ENCODE results near the gene KSR2. TPM values are rescaled to one million over a fixed set of nuclear protein-coding genes. Genes with fewer than 3 reads are reported as not detected.

KSR2 gene
- total RNA-seq, 1 experiment from 2014 or later = 0.15 TPM

DNA sequence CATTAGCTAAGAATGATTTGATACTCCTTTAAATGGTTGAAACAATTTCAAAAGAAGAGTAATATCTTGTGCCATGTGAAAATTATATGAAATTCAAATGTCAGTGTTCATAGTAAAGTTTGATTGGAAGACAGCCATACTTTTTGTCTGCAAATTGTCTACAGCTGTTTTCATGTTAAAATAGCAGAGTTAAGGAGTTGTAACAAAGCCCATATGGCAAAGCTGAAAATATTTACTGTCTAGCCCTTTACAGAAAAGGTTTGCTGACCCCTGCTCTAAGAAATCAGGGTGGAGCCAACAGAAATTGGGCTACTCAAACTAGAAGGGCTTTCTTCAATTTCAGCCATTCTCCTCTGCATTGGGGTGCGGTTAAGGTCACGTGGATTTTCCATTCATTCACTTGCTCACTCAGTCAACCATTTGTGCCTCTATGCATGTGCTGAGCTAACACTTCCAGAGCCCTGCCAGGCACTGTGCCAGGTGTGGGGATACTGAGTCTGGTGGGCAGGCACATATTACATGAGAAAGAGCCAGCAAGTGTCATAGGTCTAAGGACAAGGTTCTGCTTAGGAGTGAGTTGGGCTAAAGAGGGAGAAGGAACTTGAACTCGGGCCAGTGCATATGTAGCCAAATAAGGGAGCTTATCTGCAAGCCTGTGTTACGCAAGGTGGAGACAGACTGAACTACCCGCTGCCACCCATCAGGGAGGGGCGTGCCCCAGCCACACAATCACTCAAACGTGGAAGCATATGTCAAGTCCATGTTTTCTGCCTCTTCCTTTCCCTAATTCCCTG lies 467.5 kb downstream of the KSR2 start:
- Histone ChIP-seq H3K4me3 (ENCODE audit: low read depth in 2 of 2, low read length in 2 of 2) (no peak overlapping the region), H3K4me1 (ENCODE audit: control insufficient read depth, insufficient read depth, low read length) (peaks cover 3% of the 10 kb centered on the region; the same call in 1 of the 2 replicates), H3K27ac (ENCODE audit: low read length) (no peak overlapping the region), H3K27me3 (ENCODE audit: control insufficient read depth, insufficient read depth, low read length) (no peaks in the 10 kb centered on the region), H3K36me3 (ENCODE audit: control insufficient read depth, insufficient read depth, low read length) (no peaks in the 10 kb centered on the region), H3K9me3 (ENCODE audit: control insufficient read depth, insufficient read depth, low read depth, low read length) (no peaks in the 10 kb centered on the region)
- no TSS peak for BruUV-seq (replicated peaks)
- DNase-seq (ENCODE audit: low read depth, low spot score) (no peak), ATAC-seq (no peak)
- CTCF ChIA-PET = interaction anchor here (0.6 kb wide), 1 partner anchor 138 kb away, joined by 3 read pairs; no protein-coding TSS in a partner anchor
- TF ChIP-seq, protein P1, sequence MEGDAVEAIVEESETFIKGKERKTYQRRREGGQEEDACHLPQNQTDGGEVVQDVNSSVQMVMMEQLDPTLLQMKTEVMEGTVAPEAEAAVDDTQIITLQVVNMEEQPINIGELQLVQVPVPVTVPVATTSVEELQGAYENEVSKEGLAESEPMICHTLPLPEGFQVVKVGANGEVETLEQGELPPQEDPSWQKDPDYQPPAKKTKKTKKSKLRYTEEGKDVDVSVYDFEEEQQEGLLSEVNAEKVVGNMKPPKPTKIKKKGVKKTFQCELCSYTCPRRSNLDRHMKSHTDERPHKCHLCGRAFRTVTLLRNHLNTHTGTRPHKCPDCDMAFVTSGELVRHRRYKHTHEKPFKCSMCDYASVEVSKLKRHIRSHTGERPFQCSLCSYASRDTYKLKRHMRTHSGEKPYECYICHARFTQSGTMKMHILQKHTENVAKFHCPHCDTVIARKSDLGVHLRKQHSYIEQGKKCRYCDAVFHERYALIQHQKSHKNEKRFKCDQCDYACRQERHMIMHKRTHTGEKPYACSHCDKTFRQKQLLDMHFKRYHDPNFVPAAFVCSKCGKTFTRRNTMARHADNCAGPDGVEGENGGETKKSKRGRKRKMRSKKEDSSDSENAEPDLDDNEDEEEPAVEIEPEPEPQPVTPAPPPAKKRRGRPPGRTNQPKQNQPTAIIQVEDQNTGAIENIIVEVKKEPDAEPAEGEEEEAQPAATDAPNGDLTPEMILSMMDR (IDR thresholded peaks at IDR 0.05) = no peak
- TF ChIP-seq SIN3A (IDR thresholded peaks at IDR 0.05; ENCODE audit: borderline replicate concordance, insufficient read depth, low read depth, low read length) (no peak), POLR2AphosphoS5 (IDR thresholded peaks at IDR 0.05; ENCODE audit: low read depth, low read length) (no peak)
- in situ Hi-C loops (cut with HindIII; ENCODE audit: low pct_unique_long_range_greater_than_20kb, low sequenced_read_pairs) = no loop called here
- POLR2A ChIA-PET = no interaction called here
- intact Hi-C loops (cut with micrococcal nuclease; ENCODE audit: unreplicated experiment) = no loop called here

DNA sequence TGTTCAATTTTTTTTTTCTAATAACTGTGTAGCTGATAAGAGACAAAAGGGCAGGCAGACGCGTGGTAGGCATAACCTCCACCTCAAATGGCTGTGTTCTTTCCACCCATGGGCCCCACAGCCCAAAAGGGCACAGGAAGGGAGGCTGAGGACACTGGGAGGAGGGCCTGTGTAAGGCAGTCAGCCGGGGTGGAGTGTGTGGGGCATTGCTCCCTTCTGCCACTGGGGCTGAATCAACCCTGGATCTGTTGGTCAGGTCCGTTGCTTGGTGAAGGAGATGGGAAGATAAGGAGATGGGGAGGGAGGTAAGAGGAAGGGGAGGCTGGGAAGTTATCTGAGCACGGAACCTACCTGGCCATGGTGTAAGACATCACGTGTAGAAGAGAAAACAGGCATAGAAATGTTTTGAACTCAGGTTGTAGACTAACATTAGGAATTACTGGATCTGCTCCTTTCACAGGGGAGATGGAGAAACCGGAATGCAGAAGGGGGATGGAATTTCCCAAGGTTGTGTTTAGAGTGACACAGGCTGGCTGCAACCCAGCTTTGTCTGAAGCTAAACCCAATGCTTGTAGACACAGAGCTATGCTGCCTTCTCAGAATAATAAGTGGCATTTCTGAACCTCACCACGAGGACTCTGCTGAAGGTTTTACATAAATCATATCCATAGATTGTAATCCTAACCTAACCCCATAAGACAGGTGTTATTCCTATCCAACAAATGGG lies 468.9 kb downstream of the KSR2 start:
- intact Hi-C loops (cut with micrococcal nuclease; ENCODE audit: unreplicated experiment) = no loop called here
- ATAC-seq (no peak; the same call in 1 of the 2 replicates), DNase-seq (ENCODE audit: low read depth, low spot score) (no peak)
- in situ Hi-C loops (cut with HindIII; ENCODE audit: low pct_unique_long_range_greater_than_20kb, low sequenced_read_pairs) = no loop called here
- POLR2A ChIA-PET = no interaction called here
- Histone ChIP-seq H3K27ac (ENCODE audit: low read length) (no peak overlapping the region), H3K36me3 (ENCODE audit: control insufficient read depth, insufficient read depth, low read length) (no peaks in the 10 kb centered on the region), H3K4me3 (ENCODE audit: low read depth in 2 of 2, low read length in 2 of 2) (no peak overlapping the region), H3K27me3 (ENCODE audit: control insufficient read depth, insufficient read depth, low read length) (no peaks in the 10 kb centered on the region), H3K4me1 (ENCODE audit: control insufficient read depth, insufficient read depth, low read length) (peaks cover 7% of the 10 kb centered on the region), H3K9me3 (ENCODE audit: control insufficient read depth, insufficient read depth, low read depth, low read length) (no peaks in the 10 kb centered on the region)
- CTCF ChIA-PET = interaction anchor here (0.6 kb wide), 1 partner anchor 136 kb away, joined by 3 read pairs; no protein-coding TSS in a partner anchor
- no peak for TF ChIP-seq TCF7L2 (IDR thresholded peaks at IDR 0.05; ENCODE audit: low read depth, low read length)
- TF ChIP-seq, protein P2, sequence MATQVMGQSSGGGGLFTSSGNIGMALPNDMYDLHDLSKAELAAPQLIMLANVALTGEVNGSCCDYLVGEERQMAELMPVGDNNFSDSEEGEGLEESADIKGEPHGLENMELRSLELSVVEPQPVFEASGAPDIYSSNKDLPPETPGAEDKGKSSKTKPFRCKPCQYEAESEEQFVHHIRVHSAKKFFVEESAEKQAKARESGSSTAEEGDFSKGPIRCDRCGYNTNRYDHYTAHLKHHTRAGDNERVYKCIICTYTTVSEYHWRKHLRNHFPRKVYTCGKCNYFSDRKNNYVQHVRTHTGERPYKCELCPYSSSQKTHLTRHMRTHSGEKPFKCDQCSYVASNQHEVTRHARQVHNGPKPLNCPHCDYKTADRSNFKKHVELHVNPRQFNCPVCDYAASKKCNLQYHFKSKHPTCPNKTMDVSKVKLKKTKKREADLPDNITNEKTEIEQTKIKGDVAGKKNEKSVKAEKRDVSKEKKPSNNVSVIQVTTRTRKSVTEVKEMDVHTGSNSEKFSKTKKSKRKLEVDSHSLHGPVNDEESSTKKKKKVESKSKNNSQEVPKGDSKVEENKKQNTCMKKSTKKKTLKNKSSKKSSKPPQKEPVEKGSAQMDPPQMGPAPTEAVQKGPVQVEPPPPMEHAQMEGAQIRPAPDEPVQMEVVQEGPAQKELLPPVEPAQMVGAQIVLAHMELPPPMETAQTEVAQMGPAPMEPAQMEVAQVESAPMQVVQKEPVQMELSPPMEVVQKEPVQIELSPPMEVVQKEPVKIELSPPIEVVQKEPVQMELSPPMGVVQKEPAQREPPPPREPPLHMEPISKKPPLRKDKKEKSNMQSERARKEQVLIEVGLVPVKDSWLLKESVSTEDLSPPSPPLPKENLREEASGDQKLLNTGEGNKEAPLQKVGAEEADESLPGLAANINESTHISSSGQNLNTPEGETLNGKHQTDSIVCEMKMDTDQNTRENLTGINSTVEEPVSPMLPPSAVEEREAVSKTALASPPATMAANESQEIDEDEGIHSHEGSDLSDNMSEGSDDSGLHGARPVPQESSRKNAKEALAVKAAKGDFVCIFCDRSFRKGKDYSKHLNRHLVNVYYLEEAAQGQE (IDR thresholded peaks at IDR 0.05; ENCODE audit: insufficient read depth in 1 of 2, low read depth in 2 of 2, low read length in 1 of 2) = no peak
- no peak for TF ChIP-seq POLR2AphosphoS5 (IDR thresholded peaks at IDR 0.05; ENCODE audit: low read depth, low read length)
- TF ChIP-seq, protein P1 (IDR thresholded peaks at IDR 0.05) = no peak
- no peak for TF ChIP-seq SIN3A (IDR thresholded peaks at IDR 0.05; ENCODE audit: borderline replicate concordance, insufficient read depth, low read depth, low read length)
- no TSS peak for BruUV-seq (replicated peaks)
